Spleen (tissue), 7 donors: ENCODE results near the gene LINGO4.

Source experiments
- POLR2A ChIP-seq, 3 donors: fragments of 450-650 bp; IDR thresholded peaks; one replicate each; pipeline ENCODE4 v1.5.1; 2017; ENCODE audit warnings: antibody characterized with exemption in 3 of 3, mild to moderate bottlenecking in 1 of 3
- TF ChIP-seq, protein P1 (sequence below), 11 experiments: fragments of 200-600 bp in 7 of 11; fragments of 450-650 bp in 4 of 11; sonication (generic) in 4 of 11; IDR thresholded peaks in 8 of 11; conservative IDR thresholded peaks in 3 of 11; 1 replicate in 7 of 11; 2 replicates in 4 of 11; pipeline versions ENCODE4 v1.4.0 to v1.8.0; 2016 to 2021; ENCODE audit warnings: antibody characterized with exemption in 11 of 11, inconsistent platforms in 4 of 11, mild to moderate bottlenecking in 1 of 11
- donor health status: DM: no; HTN: no; CAD: no; lungs with moderate emphysema.
- donor health status: DM: no; HTN: no; CAD: no.
- donor health status: DM: no; HTN: no; CAD: no.

DNA sequence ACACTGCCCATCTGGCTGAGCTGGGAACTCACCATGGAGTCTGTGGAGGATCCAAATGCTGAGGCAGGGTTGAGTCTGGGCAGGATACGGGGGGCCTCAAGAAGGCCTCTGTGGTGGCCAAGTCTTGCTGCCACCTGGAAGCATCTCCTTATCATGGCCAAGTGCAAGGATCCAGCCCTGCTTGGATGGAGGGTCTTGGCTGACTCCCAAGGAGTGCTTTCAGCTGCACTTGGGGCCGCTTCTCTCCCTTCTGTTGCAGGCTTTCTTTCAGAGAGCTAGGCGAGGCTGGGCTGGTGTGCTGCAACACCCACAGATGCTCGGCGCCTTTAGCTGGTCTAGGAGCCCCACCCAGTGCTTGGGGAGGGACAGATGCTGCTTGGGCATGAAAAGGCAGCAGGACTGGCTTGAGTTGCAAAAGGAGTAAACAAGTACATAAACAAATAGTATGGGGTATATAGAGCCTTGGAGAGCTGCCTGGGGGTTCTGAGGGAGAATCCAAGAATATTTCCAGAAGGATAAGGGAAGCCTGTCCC lies 48.3 kb upstream of the LINGO4 start, which contains the start of gene THEM5:
- TF ChIP-seq, protein P1, sequence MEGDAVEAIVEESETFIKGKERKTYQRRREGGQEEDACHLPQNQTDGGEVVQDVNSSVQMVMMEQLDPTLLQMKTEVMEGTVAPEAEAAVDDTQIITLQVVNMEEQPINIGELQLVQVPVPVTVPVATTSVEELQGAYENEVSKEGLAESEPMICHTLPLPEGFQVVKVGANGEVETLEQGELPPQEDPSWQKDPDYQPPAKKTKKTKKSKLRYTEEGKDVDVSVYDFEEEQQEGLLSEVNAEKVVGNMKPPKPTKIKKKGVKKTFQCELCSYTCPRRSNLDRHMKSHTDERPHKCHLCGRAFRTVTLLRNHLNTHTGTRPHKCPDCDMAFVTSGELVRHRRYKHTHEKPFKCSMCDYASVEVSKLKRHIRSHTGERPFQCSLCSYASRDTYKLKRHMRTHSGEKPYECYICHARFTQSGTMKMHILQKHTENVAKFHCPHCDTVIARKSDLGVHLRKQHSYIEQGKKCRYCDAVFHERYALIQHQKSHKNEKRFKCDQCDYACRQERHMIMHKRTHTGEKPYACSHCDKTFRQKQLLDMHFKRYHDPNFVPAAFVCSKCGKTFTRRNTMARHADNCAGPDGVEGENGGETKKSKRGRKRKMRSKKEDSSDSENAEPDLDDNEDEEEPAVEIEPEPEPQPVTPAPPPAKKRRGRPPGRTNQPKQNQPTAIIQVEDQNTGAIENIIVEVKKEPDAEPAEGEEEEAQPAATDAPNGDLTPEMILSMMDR (IDR thresholded peaks at IDR 0.05 in 8 of 11, conservative IDR thresholded peaks at IDR 0.05 in 3 of 11): no peak
- TF ChIP-seq POLR2A (IDR thresholded peaks at IDR 0.05): no peak
